NB4 (cell line): ENCODE results near the gene OVOL2.
"Not testable (repeated sequence)": the region's sequence is repeated elsewhere in the genome, so short reads cannot be mapped to it uniquely, and the experiment has no call there.

Source experiments
- CTCF ChIP-seq: IDR thresholded peaks from one replicate; pipeline ENCODE4 v1.5.1; 2012; ENCODE audit warnings: low read depth, low read length
- MAX ChIP-seq: IDR thresholded peaks from 2 replicates; pipeline ENCODE4 v1.6.1; 2011; ENCODE audit warnings: low read depth, low read length

GRCh38 chr20:18027011-18027410, 30.7 kb downstream of the OVOL2 start:
- not testable (repeated sequence) for TF ChIP-seq CTCF, MAX
